Loucy (cell line): Measurements from ENCODE around the gene ADAMTS5.

ENCODE experiments used
- EZH2phosphoT487 ChIP-seq: fragments of 200-600 bp; IDR thresholded peaks from 2 replicates; pipeline ENCODE4 v1.6.1; 2018; ENCODE audit warnings: antibody characterized with exemption, mild to moderate bottlenecking, moderate library complexity, borderline replicate concordance
- TF ChIP-seq, protein P1 (sequence below): fragments of 200-600 bp; sonication (generic); conservative IDR thresholded peaks from 2 replicates; pipeline ENCODE4 v1.5.1; 2014; ENCODE audit warnings: mild to moderate bottlenecking, antibody characterized with exemption, low read length

GRCh38 chr21:26946744-26947446, 20.0 kb downstream of the ADAMTS5 start:
- TF ChIP-seq, protein P1, sequence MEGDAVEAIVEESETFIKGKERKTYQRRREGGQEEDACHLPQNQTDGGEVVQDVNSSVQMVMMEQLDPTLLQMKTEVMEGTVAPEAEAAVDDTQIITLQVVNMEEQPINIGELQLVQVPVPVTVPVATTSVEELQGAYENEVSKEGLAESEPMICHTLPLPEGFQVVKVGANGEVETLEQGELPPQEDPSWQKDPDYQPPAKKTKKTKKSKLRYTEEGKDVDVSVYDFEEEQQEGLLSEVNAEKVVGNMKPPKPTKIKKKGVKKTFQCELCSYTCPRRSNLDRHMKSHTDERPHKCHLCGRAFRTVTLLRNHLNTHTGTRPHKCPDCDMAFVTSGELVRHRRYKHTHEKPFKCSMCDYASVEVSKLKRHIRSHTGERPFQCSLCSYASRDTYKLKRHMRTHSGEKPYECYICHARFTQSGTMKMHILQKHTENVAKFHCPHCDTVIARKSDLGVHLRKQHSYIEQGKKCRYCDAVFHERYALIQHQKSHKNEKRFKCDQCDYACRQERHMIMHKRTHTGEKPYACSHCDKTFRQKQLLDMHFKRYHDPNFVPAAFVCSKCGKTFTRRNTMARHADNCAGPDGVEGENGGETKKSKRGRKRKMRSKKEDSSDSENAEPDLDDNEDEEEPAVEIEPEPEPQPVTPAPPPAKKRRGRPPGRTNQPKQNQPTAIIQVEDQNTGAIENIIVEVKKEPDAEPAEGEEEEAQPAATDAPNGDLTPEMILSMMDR, result no peak
- no peak for TF ChIP-seq EZH2phosphoT487
